ENCODE data around the gene TCERG1.

The TCERG1 gene

DNA sequence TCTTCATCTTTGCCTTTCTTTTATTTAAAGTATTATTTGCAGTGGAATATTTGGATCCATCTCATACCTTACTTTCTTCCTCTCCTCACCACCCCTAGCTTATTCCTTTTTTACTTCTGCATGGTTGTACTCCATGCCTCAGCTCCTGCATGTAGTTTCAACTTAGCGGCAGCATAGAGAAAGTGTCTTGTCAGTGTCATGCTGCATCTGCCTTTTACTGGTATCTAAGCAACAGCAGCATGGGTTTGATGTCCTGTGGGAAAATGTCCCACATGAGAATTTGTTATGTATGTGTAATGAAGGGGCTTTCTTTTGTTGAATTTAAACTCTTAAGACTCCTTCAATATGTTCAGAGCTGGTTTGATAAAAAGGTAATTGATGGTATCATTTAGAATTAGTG lies 20.6 kb downstream of the TCERG1 start:
- no peak overlapping the region for H3K4me2 ChIP-seq (ENCODE audit: insufficient read depth, low read length)
- no peak overlapping the region for H2AFZ ChIP-seq (ENCODE audit: low read depth, low read length)
- H4K20me1 ChIP-seq (ENCODE audit: insufficient read depth, low read length), result peaks cover 23% of the 10 kb centered on the region
- no peak overlapping the region for H3K4me3 ChIP-seq (ENCODE audit: low read depth in 1 of 2, low read length in 2 of 2)
- H3K9ac ChIP-seq (ENCODE audit: low read depth, low read length), result no peak overlapping the region
- H3K4me1 ChIP-seq (ENCODE audit: insufficient read depth, low read length), result no peaks in the 10 kb centered on the region
- H3K9me3 ChIP-seq (ENCODE audit: insufficient read depth, low read length, severe bottlenecking), result no peaks in the 10 kb centered on the region
- no peaks in the 10 kb centered on the region for H3K27me3 ChIP-seq (ENCODE audit: insufficient read depth, low read length, poor library complexity)
- no peak for TF ChIP-seq EZH2 (IDR thresholded peaks at IDR 0.05; ENCODE audit: borderline replicate concordance, low read depth, low read length, severe bottlenecking)
- TF ChIP-seq, protein P1, sequence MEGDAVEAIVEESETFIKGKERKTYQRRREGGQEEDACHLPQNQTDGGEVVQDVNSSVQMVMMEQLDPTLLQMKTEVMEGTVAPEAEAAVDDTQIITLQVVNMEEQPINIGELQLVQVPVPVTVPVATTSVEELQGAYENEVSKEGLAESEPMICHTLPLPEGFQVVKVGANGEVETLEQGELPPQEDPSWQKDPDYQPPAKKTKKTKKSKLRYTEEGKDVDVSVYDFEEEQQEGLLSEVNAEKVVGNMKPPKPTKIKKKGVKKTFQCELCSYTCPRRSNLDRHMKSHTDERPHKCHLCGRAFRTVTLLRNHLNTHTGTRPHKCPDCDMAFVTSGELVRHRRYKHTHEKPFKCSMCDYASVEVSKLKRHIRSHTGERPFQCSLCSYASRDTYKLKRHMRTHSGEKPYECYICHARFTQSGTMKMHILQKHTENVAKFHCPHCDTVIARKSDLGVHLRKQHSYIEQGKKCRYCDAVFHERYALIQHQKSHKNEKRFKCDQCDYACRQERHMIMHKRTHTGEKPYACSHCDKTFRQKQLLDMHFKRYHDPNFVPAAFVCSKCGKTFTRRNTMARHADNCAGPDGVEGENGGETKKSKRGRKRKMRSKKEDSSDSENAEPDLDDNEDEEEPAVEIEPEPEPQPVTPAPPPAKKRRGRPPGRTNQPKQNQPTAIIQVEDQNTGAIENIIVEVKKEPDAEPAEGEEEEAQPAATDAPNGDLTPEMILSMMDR (IDR thresholded peaks at IDR 0.05; ENCODE audit: borderline replicate concordance, extremely low read depth, low read length, poor library complexity, severe bottlenecking), result no peak
- no peak overlapping the region for H3K27ac ChIP-seq (ENCODE audit: low read length)
- peaks cover 55% of the 10 kb centered on the region for H3K79me2 ChIP-seq (ENCODE audit: insufficient read depth, low read length)
- ATAC-seq (ENCODE audit: insufficient read depth, low read depth) (no peak), DNase-seq (no peak)
- H3K36me3 ChIP-seq (ENCODE audit: insufficient read depth, low read length), result peaks cover 94% of the 10 kb centered on the region

DNA sequence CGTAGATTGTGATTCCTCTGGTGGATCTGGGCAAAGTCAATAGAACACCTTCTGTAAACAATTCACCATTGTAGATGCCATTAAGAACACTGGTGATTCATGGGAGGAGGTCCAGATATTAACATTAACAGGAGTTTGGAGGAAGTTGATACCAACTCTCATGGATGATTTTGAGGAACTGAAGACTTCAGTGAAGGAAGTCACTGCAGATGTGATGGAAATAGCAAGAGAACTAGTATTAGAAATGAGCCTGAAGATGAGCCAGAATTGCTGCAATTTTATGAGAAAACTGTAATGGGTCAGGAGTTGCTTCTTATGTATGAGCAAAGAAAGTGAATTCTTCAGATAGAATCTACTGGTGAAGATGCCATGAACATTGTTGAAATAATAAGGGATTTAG lies 26.9 kb downstream of the TCERG1 start:
- no peaks in the 10 kb centered on the region for H3K4me1 ChIP-seq (ENCODE audit: insufficient read depth, low read length)
- ATAC-seq (ENCODE audit: insufficient read depth, low read depth) (no peak), DNase-seq (no peak)
- H2AFZ ChIP-seq (ENCODE audit: low read depth, low read length), result no peak overlapping the region
- no peak overlapping the region for H3K4me3 ChIP-seq (ENCODE audit: low read depth in 1 of 2, low read length in 2 of 2)
- H3K36me3 ChIP-seq (ENCODE audit: insufficient read depth, low read length), result peaks cover 96% of the 10 kb centered on the region
- H3K9ac ChIP-seq (ENCODE audit: low read depth, low read length), result no peak overlapping the region
- no peaks in the 10 kb centered on the region for H3K27me3 ChIP-seq (ENCODE audit: insufficient read depth, low read length, poor library complexity)
- H3K4me2 ChIP-seq (ENCODE audit: insufficient read depth, low read length), result no peak overlapping the region
- H3K79me2 ChIP-seq (ENCODE audit: insufficient read depth, low read length), result peaks cover 20% of the 10 kb centered on the region
- no peak for TF ChIP-seq EZH2 (IDR thresholded peaks at IDR 0.05; ENCODE audit: borderline replicate concordance, low read depth, low read length, severe bottlenecking)
- TF ChIP-seq, protein P1 (IDR thresholded peaks at IDR 0.05; ENCODE audit: borderline replicate concordance, extremely low read depth, low read length, poor library complexity, severe bottlenecking), result no peak
- H3K9me3 ChIP-seq (ENCODE audit: insufficient read depth, low read length, severe bottlenecking), result no peaks in the 10 kb centered on the region
- H3K27ac ChIP-seq (ENCODE audit: low read length), result no peak overlapping the region
- H4K20me1 ChIP-seq (ENCODE audit: insufficient read depth, low read length), result peaks cover 13% of the 10 kb centered on the region; the same call in 1 of the 2 replicates

DNA sequence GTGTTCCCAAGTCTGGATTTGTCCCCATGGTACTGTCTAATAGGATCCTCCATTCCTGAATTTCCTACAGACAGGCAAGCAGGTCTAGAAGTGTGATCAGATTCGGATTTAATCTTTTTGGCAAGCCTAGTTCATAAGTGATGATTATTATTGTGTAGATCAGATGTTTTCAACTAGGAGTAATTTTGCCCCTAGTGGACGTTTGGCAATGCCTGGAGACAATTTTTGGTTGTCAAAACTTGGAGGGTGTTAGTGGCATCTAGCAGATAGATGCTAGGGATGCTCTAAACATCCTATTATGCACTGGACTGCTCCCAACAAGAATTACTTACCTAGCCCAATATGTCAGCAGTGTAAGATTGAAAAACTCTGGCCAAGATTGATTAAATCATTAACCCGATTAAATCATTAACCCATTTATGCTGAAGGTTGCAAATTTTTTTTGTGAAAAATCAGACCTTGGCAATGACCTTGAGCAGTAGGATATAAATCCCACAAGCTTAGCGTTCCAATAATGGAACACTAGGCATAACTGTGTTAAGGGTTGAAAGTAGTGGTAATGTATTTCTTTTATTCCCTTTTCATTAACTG lies 28.2 kb downstream of the TCERG1 start:
- no peaks in the 10 kb centered on the region for H3K9me3 ChIP-seq (ENCODE audit: insufficient read depth, low read length, severe bottlenecking)
- no peaks in the 10 kb centered on the region for H3K4me1 ChIP-seq (ENCODE audit: insufficient read depth, low read length)
- ATAC-seq (ENCODE audit: insufficient read depth, low read depth) (peak; percentile 39; the same call in 1 of the 3 replicates), DNase-seq (no peak)
- H3K4me3 ChIP-seq (ENCODE audit: low read depth in 1 of 2, low read length in 2 of 2), result no peak overlapping the region
- no peak overlapping the region for H3K4me2 ChIP-seq (ENCODE audit: insufficient read depth, low read length)
- peaks cover 13% of the 10 kb centered on the region; the same call in 1 of the 2 replicates for H4K20me1 ChIP-seq (ENCODE audit: insufficient read depth, low read length)
- H3K27ac ChIP-seq (ENCODE audit: low read length), result no peak overlapping the region
- peaks cover 94% of the 10 kb centered on the region for H3K36me3 ChIP-seq (ENCODE audit: insufficient read depth, low read length)
- H3K27me3 ChIP-seq (ENCODE audit: insufficient read depth, low read length, poor library complexity), result no peaks in the 10 kb centered on the region
- peaks cover 20% of the 10 kb centered on the region for H3K79me2 ChIP-seq (ENCODE audit: insufficient read depth, low read length)
- H3K9ac ChIP-seq (ENCODE audit: low read depth, low read length), result no peak overlapping the region
- TF ChIP-seq, protein P1 (IDR thresholded peaks at IDR 0.05; ENCODE audit: borderline replicate concordance, extremely low read depth, low read length, poor library complexity, severe bottlenecking), result peak; percentile 43
- no peak for TF ChIP-seq EZH2 (IDR thresholded peaks at IDR 0.05; ENCODE audit: borderline replicate concordance, low read depth, low read length, severe bottlenecking)
- no peak overlapping the region for H2AFZ ChIP-seq (ENCODE audit: low read depth, low read length)

Measured in DND-41 (cell line).